HG02973 (cell line): ENCODE data around the gene SMAP2.
"Not testable (repeated sequence)": the region's sequence is repeated elsewhere in the genome, so short reads cannot be mapped to it uniquely, and the experiment has no call there.

Source experiments
- ATAC-seq: cut with Tn5 transposase; IDR thresholded peaks from one replicate; pipeline ENCODE4 v1.9.1; 2021; ENCODE audit warnings: moderate library complexity; ENCODE audit not compliant: unreplicated experiment

The SMAP2 gene

DNA sequence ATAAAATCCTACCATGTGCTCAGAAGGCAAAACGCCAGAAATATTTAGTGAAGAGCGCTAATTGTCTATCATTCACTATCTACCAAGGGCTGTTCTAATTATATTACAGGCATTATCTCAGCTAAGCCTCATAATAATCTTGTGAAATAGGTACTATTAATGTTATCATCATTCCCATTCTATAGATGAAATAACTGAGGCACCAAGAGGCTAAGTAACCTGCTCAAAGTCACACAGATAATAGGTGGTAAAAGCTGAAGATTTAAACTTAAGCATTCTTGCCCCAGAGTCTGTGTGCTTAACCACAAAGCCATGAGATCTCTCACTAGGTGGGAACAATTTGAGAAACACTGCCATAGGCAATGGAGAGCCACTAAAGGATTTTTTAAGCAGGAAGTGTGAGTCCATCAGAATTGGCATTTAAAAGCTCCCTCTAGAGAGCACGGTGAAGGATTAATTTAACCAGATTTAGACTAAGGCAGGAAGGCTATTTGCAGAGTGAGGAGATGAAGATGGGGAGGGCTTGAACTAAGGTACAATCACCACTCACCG, 1.7 kb upstream of the SMAP2 start:
- no peak for ATAC-seq

DNA sequence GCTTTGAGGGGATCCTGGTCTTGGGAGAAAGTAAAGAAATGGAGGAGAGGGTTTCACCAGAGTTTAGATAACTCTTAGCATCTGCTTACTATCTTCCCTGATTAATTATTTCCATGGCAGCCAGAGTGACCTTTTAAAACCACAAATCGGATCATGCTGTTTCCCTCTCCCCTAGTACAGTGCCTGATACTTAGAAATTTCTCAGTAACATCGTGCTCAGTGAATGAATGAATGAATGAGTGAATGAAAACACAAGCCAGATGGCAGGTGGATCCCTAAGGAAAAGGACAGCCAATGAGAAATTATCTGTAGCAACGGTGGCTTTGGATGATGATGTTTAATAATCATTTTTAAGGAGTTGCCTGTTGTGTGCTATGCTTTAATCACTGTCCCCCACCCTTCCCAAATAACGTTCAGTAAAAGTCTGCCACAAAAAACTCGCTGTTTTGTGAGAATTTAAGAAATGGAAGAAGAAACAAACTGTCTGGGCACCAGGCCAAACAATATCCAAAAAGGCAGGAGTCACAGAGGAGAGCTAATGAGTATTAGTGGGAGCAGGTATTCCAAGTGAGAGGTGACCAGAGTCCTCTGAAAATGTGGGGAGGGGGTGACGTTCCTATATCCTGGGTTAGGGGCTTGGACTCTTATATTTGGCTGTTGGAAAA, 737 bp upstream of the SMAP2 start:
- ATAC-seq, result no peak

DNA sequence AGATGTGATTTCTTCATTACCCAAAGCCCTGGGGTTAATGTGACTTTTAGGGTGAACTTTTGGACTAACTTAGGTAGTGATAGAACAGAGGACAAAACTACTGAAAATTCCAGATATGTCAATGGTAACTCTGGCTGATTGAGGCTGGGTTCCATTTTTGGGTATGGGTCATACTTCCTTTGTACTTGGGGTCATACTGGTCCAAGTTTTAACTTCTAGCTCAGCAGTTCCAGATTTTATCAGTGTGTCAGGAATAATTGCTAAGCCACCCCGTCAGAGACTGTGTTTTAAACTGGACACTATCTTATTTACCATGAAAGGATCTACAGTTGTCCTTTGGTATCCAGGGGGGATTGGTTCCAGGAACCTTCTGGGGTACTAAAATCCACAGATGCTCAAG, 4.0 kb downstream of the SMAP2 start:
- ATAC-seq, result no peak

DNA sequence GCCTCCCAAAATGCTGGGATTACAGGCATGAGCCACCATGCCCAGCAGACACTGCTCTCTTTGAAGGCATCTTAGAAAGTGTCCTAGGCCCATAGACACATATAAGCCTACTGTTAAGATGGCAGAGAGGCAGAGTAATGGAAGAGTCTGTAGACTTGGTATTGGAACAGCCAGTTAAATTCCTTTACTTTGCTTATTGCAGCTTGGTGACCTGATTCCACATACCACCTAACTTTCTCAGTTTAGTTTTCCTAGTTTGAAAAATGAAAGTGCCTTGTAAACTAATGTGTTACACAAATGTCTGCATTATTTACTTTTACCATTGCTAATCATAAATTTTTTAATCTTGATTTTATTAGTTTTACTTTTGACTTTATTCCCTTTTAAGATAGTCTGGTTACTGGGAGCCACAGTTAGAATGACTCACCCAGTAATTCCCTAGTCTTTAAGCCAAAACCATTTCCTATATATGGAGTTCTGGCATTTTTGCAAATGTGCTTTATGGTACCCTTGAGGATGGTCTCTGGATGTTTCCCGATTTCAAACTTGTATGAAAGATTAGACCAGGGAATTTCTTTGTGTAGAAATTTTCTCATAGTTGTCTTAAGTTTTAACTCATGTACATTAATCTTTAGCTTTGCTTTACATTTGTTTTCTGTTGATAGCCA, 6.4 kb downstream of the SMAP2 start:
- no peak for ATAC-seq

DNA sequence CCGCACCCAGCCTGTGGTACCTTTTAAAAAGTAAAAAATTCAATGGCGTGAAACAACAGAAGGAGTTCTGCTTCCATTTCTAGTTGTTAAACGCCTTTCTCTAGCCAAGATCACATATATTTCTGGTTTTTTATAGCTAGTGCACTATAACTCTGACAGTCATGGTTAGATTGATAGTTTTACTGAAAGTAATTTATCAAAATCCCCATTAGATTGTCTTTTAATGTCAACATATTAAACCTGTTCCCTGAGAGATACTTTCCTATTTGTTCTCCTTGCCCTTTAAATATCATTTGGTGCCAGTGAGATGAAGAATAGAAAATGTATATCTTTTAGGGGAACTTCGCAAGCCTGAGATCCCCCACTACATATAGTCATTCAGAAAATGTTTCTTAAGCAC, 7.3 kb downstream of the SMAP2 start:
- ATAC-seq, result no peak

DNA sequence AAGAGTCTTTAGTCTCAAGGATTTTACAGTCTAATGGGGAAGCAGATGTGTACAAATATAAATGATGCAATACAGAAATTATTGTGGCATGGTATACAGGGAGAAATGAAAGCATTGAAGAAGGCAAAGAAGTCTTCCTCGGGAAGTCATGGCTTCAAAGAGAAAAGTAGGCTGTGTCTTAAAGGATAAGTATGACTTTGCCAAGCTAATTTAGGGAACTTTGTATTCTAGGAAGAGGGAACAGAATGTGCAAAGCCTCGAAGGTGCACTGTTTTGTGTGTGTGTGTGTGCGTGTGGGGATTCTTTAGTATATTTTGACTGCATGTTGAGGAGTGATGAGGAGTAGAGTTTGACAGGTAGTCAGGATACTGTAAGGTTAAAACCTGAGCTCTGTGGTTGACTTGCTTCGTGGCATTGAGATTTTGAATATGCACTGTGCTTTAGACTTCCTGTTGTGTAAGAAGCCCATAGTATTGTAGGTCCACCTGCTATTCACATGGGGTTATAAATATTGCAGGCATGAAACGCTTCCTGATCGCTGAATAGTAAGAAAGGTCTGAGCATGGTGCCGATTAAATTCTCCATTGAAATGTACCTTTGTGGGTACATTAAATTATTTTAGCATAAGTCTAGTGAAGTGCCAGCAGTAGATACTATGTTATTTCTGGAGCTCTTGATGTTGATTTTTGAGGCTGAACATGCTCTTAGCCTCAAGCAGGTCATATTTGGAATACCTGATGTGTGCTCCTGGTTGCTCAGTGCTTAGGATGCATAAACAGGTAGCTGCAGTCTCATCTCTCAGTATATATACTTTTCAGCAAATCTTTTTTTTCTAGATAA, 8.0 kb downstream of the SMAP2 start:
- no peak for ATAC-seq

DNA sequence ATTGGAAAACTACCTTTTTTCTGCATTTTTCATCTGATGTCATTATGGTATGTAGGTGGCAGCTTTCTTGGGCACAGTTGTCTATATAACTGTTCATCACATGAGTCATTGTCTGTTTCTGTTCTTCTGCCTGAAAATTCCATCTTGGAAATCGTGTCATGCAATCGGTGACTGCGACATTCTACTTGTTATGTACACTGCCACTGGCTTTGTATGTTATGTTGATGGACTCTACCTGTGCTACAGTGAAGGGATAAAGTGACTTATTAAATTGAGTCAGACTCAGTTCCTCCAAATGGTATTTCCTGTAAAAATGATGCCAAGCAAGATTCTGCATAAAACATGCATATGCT, 8.6 kb downstream of the SMAP2 start:
- ATAC-seq, result no peak

DNA sequence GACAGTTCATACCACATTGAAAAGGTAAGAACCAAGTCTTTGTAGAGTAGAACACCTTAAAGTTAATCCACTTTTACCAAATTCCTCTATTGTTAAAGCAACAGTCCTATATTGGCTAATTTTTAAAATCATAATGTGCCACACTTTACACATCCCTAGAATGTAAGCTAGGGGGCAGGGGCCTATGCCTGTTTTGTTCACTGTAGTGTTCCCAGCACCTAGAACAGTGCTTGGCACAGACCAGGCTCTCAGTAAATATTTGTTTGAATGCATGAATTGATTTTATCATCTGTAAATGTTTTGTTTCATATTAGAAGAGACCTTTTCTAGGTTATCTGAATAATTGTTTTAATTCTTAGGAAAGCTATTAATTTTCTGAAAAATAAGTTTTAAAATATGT, 9.1 kb downstream of the SMAP2 start:
- ATAC-seq, result no peak

DNA sequence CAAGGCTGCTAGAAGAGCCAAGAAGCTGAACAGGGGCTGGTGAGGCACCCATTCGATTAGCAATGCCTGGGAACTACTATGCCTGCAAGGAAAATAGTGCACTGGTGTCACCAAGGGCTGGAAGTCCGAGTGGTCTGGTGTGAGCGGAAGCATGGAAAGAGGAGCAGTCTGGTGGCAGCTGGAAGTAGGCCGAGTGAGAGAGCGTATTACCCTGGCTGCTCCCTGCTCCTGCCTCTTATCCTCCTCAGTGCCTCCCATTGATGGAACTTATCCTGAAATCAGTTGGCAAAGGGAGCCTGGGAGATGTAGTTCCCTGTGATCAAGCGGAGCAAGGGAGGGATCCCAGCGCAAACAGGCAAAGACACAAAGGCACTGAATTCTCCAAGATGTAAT, 9.6 kb downstream of the SMAP2 start:
- no peak for ATAC-seq

DNA sequence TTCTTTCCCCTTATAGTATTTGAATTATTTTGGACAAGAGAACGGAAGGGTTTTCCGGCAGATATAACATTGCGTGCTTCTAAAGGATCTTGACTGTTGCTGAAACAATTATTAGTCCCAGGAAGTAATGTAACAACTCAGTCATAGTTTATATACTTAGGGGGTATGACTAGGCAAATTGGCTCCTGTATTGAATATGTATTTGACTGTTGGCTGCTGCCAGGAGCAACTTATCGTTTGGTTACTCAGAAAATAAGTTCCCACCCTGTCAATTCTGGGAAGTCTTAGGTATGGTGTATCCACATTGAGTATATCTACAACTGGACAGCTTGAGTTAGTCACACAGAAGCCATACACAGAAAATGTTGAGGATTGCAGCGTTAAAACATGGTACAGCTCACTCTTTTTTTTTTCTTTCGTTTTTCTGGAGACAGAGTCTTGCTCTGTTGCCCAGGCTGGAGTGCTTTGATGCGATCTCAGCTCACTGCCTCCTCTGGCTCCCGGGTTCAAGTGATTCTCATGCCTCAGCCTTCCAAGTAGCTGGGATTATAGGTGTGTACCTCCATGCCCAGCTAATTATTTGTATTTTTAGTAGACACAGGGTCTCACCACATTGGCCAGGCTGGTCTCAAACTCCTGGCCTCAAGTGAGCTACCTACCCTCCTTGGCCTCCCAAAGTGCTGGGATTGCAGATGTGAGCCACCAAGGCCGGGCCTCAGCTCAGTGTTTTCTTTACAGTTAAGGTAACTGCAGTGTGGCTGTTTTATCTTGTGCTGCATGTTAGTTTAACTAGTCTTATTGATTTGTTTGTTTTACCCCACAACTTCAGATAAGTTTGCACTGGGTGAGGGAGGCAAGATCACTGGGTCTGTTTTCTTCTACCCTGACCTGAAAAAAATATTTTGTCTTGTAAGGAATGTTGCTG, 10.2 kb downstream of the SMAP2 start:
- ATAC-seq, result no peak

DNA sequence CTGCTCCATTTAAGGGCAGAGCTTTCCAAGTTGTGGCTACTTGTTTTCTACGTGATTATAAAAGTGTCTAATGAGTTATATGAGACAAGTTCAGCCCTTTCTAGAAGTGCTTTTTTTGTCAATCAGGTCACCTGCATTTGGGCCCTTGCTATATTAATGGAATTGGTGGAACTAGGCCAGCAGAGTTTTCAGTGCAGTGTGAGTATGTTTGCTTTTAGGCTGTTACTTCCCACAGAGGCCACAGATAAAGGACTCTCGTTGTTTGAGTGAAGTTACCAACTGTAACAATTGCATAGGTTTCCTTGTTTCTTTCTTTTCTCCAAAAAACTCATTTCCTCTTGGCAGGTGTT, 10.9 kb downstream of the SMAP2 start:
- ATAC-seq, result no peak

DNA sequence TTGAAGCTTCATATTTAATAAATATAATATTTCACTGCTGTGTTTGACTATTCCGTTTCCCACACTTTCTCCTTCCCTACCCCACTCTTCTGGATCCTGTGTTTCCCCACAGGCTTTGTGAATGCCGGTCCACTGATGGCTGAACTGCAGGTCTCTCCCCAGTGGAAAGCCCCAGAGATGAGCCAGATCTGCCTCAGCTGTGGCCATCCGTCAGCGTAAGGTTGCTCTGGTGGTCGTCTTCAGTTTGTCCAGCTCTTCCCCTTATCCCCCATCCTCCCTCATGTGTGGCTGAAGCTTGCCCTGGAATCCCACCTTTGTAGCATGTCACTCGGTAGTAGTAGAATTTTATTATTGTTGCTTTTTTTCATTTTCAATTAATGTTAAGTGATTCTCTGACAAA, 11.4 kb downstream of the SMAP2 start:
- no peak for ATAC-seq

DNA sequence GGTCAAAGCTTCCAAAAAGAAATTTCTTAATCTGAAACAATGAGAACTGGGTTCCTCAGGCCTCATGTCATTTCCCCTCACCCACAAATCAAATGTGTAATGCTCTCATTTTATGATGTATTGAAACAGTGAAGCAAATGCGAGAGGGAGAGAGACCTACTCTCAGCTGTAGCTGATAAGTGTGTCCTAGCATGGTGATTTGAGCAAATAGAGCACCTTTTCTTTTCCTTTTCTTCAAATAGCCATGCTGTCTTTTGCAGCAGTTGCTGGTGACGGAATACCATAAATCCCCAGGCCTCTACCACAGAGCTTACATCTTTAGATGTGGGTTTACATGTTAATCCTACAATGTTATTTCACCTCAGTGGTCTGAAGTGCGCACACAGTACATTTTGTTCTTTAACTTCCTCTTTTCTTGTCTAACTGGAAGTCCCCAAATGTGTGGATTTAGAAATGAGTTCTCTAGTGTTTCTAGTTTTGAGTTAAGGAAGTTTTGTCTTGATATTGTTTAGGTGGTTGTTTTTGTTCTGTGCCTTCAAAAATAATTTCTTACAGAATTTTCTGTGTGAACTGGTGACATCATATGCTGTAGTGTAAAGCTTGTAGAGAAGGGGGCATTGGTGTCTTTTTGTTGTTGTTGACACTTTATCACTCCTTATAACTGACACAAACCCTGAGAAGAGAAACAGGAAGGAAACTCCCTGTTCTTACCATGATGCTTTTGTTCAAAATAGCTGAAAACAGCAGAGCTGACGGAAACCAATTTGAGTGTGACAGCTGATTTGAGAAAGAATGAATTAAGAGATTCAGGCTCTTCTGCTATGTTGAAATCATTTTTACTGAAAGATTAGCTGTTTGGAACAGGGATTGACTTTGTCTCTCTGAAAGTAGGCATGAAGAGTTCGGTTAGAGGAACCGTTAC, 12.2 kb downstream of the SMAP2 start:
- peak; percentile 58 for ATAC-seq

DNA sequence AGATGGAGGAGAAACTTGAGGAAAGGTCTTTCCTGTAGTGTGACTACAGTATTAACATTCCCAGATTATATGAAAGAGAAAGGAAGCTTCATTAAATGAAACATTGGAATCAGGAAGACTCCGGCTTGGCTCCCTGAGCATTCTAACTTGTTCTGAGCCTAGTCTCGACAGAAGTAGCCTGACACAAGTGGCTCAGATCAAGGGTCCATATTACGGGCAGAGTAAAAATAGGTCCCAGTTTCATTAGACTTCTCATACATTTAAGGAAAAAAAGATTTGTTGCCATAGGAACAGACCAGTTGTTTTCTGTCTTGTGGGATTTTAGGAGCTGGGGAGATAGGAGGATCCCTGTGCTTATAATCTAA, 12.8 kb downstream of the SMAP2 start:
- ATAC-seq, result no peak

DNA sequence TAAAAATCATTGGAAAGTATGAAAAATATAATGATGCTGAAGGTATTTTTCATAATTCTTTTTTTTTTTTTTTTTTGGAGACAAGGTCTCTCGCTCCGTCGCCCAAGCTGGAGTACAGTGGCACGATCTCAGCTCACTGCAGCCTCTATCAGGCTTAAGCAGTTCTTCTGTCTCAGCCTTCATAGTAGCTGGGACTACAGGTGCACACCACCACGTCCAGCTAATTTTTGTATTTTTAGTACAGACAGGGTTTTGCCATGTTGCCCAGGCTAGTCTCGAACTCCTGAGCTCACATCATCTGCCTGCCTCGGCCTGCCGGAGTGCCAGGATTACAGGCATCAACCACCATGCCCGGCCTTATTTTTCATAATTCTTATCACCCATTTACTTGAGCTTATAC, 13.3 kb downstream of the SMAP2 start:
- ATAC-seq, result no peak

DNA sequence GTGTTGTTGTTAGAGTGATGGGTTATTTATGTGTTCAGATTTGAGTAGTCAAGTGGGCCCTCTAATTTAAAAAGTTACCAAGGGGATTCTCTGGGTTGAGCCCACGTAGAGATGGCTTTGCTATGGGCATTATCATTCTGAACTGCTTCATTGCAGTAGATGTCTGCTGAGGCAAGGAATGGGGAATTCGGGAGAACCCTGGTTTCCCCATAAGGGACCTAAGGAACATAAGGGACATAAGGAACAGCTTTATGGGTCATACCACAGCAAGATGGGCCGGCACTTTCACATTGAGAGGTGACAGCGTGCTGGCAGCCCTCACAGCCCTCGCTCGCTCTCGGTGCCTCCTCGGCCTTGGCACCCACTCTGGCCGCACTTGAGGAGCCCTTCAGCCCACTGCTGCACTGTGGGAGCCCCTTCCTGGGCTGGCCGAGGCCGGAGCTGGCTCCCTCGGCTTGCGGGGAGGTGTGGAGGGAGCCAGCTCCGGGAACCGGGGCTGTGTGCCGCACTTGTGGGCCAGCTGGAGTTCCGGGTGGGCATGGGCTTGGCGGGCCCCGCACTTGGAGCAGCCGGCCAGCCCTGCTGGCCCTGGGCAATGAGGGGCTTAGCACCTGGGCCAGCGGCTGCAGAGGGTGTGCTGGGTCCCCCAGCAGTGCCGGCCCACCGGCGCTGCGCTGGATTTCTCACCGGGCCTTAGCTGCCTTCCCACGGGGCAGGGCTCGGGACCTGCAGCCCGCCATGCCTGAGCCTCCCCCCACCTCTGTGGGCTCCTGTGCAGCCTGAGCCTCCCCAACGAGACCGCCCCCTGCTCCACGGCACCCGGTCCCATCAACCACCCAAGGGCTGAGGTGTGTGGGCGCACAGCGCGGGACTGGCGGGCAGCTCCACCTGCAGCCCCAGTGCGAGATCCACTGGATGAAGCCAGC, 14.1 kb downstream of the SMAP2 start:
- not testable (repeated sequence) for ATAC-seq

DNA sequence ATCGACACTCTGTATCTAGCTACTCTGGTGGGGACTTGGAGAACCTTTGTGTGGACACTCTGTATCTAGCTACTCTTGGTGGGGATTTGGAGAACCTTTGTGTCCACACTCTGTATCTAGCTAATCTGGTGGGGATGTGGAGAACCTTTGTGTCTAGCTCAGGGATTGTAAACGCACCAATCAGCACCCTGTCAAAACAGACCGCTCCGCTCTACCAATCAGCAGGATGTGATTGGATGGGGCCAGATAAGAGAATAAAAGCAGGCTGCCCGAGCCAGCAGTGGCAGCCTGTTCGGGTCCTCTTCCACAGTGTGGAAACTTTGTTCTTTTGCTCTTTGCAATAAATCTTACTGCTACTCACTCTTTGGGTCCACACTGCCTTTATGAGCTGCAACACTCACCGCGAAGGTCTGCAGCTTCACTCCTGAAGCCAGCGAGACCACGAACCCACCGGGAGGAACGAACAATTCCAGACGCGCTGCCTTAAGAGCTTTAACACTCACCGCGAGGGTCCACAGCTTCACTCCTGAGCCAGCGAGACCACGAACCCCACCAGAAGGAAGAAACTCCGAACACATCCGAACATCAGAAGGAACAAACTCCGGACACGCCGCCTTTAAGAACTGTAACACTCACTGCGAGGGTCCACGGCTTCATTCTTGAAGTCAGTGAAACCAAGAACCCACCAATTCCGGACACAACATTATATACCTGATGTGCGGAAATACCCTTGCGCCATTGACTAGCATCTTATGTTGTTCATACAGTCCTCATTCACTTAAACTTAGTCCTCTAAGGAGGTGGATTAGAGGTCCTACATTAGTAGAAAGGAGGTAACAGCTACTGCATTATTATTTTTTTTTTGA, 15.2 kb downstream of the SMAP2 start:
- ATAC-seq, result not testable (repeated sequence)

DNA sequence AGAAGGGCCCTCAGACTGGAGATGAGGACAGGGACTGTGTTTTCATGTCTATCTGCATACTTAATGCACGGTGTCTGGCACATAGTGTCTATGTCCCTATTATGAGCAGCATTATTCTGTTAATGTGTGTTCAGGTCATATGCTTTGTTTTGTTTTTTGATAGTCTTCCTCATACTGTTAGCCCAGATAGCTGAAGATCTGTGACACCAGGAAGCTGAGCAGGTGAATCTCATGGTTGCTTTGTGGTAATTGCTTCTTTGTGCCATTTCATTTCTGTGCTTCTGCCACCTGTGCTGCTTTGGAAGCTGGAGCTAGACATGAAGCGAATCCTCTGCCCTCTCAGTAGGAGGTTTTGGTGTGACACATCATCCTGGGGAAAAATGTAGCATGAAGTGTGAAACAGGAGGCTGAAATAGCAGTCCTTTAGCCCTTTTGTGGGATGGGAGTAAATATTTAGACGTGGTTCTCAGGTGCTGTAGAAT, 15.8 kb downstream of the SMAP2 start:
- no peak for ATAC-seq
